Measurements from ENCODE around the gene DNAJA4. TPM values are rescaled to one million over a fixed set of nuclear protein-coding genes. Genes with fewer than 3 reads are reported as not detected.

The DNAJA4 gene
- total and polyA plus RNA-seq, 5 experiments from 2014 or later = 7.9 to 55.1 (median 15.6) TPM

DNA sequence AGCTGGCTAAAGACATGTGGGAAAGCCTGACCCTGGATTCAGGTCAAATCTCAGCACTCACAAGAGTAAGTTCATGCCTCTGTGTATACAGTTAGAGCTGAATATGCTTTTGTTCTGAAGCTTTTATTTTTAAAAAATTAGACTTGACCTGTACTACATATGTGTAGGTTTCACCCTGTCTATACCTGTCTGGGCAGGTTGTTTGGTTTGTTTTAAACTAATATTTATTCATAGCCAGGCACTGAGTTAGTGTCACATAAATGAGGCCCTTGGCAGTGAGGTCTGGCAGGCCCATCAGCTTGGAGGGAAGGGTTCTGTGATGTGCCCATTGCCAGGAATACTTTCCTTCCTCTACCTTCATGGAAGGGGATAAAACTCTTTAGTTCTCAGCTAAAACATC lies 1.9 kb downstream of the DNAJA4 start:
- Mint-ChIP-seq H3K27ac (peak overlapping the region in 8 of 10 donors; percentile 5 to 98 (median 94)), H3K36me3 (peaks cover 0 to 12% (median 0%) of the 10 kb centered on the region in 3 donors), H3K4me3 (peak overlapping the region in 8 of 10 donors; percentile 45 to 92 (median 88)), H3K9me3 (no peaks in the 10 kb centered on the region), H3K27me3 (no peaks in the 10 kb centered on the region), H3K4me1 (peaks cover 24 to 48% (median 33%) of the 10 kb centered on the region in 4 donors)
- POLR2A ChIA-PET = interaction anchor here (1.6 to 3.3 kb wide), 4 partner anchors 9 to 172 kb away, joined by 6 to 53 read pairs (median 16); partner anchors contain the start of genes IREB2 and SKIC8
- ATAC-seq (no peak), DNase-seq (no peak)

DNA sequence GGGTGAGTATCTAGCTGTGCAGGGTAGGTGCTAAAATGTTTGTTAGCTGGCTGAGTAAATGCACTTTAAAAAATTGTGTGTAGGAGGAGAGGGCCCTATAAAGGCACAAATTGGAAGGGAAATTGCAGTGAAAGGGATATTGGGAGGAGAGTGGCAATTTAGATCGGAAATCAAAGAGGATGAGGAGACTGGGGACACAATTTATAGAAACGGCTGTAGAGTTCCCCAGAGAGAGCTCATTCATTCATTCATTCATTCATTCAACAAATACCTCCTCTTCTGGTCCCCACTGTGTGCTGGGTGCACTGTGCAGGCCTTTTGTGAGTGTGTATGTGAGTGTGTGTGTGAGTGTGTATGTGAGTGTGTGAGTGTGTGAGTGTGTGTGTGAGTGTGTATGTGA lies 2.4 kb downstream of the DNAJA4 start:
- Mint-ChIP-seq H3K4me3 (peak overlapping the region in 2 of 10 donors; percentile 13 to 20), H3K9me3 (no peaks in the 10 kb centered on the region), H3K36me3 (peaks cover 0 to 18% (median 0%) of the 10 kb centered on the region in 3 donors), H3K4me1 (peaks cover 24 to 48% (median 33%) of the 10 kb centered on the region in 4 donors), H3K27me3 (no peaks in the 10 kb centered on the region), H3K27ac (peak overlapping the region in 6 of 10 donors; percentile 39 to 95 (median 62))
- no peak for DNase-seq
- no peak for ATAC-seq
- POLR2A ChIA-PET = interaction anchor here (3.1 to 3.3 kb wide), 2 partner anchors 33 to 171 kb away, joined by 25 to 53 read pairs; partner anchors contain the start of genes IREB2 and SKIC8

GRCh38 chr15:78272316-78272715 lies 8.0 kb downstream of the DNAJA4 start:
- Mint-ChIP-seq H3K4me3 (no peak overlapping the region), H3K36me3 (peaks cover 0 to 59% (median 4%) of the 10 kb centered on the region in 3 donors), H3K9me3 (no peaks in the 10 kb centered on the region), H3K4me1 (peaks cover 7 to 22% (median 11%) of the 10 kb centered on the region in 4 donors), H3K27ac (peak overlapping the region in 1 of 10 donors; percentile 50), H3K27me3 (no peaks in the 10 kb centered on the region)
- ATAC-seq = no peak
- no peak for DNase-seq
- POLR2A ChIA-PET = no interaction called here

- no peak overlapping the region for H3K4me3 Mint-ChIP-seq
- no peaks in the 10 kb centered on the region for H3K9me3 Mint-ChIP-seq
- DNase-seq (no peak), ATAC-seq (no peak)
- H3K27ac Mint-ChIP-seq = peak overlapping the region in 3 of 10 donors; percentile 9 to 50 (median 21)
- H3K27me3 Mint-ChIP-seq = no peaks in the 10 kb centered on the region
- H3K4me1 Mint-ChIP-seq = peaks cover 3 to 21% (median 10%) of the 10 kb centered on the region in 4 donors
- peaks cover 0 to 64% (median 4%) of the 10 kb centered on the region in 3 donors for H3K36me3 Mint-ChIP-seq
- POLR2A ChIA-PET = no interaction called here
Measured at GRCh38 chr15:78272776-78273175, 8.4 kb downstream of the DNAJA4 start.

DNA sequence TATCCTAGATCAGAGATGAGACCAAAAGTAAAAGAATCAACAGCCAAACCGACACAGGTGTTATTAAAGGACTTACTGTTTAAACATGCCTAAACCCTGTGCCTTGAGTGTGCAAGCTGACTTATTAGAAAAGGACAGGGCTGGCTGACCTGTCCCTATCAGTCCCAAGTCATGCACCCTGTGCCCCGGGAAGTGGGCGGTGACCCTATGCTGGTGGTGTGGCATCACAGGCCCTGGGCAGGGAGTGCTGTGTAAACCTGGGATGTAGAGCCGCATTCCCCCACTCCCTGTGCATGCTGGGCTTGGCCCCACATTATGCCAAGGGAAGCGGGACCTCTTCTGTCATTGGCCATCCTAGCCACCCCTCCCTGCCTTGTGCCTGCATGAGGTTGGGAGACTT lies 10.6 kb downstream of the DNAJA4 start:
- no peak for ATAC-seq
- POLR2A ChIA-PET = interaction anchor here (2.9 kb wide), 1 partner anchor 10 kb away, joined by 8 read pairs; the partner anchor contains the start of gene DNAJA4
- peak overlapping the region in 4 of 10 donors; percentile 17 to 84 (median 40) for H3K27ac Mint-ChIP-seq

GRCh38 chr15:78276064-78276943 lies 11.9 kb downstream of the DNAJA4 start:
- ATAC-seq (no peak), DNase-seq (no peak)
- POLR2A ChIA-PET = interaction anchor here (2.9 kb wide), 1 partner anchor 11 kb away, joined by 8 read pairs; the partner anchor contains the start of gene DNAJA4
- Mint-ChIP-seq H3K36me3 (peaks cover 0 to 82% (median 8%) of the 10 kb centered on the region in 3 donors), H3K27me3 (no peaks in the 10 kb centered on the region), H3K4me1 (peaks cover 0 to 4% (median 0%) of the 10 kb centered on the region in 4 donors), H3K27ac (peak overlapping the region in 4 of 10 donors; percentile 13 to 53 (median 48)), H3K9me3 (no peaks in the 10 kb centered on the region), H3K4me3 (no peak overlapping the region)

More for the DNA sequence above, 10.6 kb downstream of the DNAJA4 start:
- Mint-ChIP-seq H3K4me3 (no peak overlapping the region), H3K36me3 (peaks cover 0 to 76% (median 5%) of the 10 kb centered on the region in 3 donors), H3K4me1 (peaks cover 0 to 7% (median 3%) of the 10 kb centered on the region in 4 donors), H3K9me3 (no peaks in the 10 kb centered on the region), H3K27me3 (no peaks in the 10 kb centered on the region)
- DNase-seq = no peak

DNA sequence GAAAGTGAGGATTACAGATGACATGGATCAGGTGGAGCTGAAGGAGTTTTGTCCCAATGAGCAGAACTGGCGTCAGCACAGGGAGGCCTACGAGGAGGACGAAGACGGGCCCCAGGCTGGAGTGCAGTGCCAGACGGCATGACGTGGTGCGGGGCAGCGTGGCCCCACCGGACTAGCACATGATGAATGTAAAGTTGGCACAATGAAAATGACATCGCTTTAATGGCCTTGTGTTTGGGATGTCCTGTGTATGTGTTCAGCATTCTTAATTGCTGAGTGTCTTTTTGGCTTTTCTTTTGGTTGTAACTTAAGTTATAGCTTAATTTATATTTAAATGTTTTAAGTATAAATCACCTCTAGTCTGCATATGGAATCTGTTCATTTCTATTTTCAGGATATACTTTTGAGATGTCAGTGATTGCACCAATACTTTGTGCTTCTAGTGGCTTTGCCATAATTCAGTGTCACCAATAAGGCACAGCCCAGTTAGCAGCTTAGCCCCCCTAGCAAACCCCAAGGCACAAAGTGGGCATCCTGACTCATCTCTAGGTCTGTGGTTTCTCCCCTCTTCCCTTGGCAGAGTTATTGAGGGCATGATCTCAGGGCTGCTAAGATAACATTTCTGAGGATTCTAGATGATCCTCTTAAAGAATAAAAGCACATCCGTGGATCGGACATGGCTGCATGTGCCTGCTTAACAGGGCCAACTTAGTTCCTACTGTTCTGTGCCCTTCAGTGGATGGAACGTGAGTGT lies 16.1 kb downstream of the DNAJA4 start:
- ATAC-seq = no peak
- H3K27ac Mint-ChIP-seq = peak overlapping the region in 2 of 10 donors; percentile 9 to 43
- POLR2A ChIA-PET = interaction anchor here (1.8 kb wide), 1 partner anchor 19 kb away, joined by 6 read pairs; the partner anchor contains the start of gene SKIC8

DNA sequence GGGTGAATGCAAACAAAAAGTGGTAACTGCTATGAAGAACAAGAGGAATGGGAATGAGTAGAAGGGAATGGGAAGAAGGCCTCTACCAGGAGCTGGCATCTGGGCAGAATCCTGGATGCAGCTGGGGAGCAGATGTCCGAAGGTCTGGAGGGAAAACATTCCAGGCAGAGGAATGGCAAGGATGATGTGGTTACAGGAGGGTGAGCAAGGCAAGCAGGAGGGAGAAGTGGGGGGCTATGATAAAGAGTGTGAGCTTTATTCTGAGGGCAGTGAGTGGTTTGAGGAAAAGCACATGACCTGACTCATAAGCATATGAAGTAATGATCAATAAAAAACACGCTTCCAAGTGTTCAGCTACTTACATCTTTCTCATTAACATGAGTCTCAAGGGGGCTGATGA lies 18.0 kb downstream of the DNAJA4 start:
- Mint-ChIP-seq H3K27ac (peak overlapping the region in 4 of 10 donors; percentile 11 to 55 (median 18)), H3K27me3 (no peaks in the 10 kb centered on the region), H3K36me3 (peaks cover 2 to 90% (median 5%) of the 10 kb centered on the region in 3 donors), H3K4me3 (no peak overlapping the region), H3K9me3 (no peaks in the 10 kb centered on the region), H3K4me1 (peaks cover 0 to 8% (median under 1%) of the 10 kb centered on the region in 4 donors)
- no peak for ATAC-seq
- no peak for DNase-seq
- POLR2A ChIA-PET = interaction anchor here (1.4 kb wide), 1 partner anchor 12 kb away, joined by 5 read pairs; no protein-coding TSS in a partner anchor

More for the DNA sequence above, 16.1 kb downstream of the DNAJA4 start:
- Mint-ChIP-seq H3K9me3 (no peaks in the 10 kb centered on the region), H3K36me3 (peaks cover 0 to 82% (median 5%) of the 10 kb centered on the region in 3 donors), H3K4me3 (no peak overlapping the region), H3K4me1 (peaks cover 0 to 6% (median 0%) of the 10 kb centered on the region in 4 donors), H3K27me3 (no peaks in the 10 kb centered on the region)
- no peak for DNase-seq

DNA sequence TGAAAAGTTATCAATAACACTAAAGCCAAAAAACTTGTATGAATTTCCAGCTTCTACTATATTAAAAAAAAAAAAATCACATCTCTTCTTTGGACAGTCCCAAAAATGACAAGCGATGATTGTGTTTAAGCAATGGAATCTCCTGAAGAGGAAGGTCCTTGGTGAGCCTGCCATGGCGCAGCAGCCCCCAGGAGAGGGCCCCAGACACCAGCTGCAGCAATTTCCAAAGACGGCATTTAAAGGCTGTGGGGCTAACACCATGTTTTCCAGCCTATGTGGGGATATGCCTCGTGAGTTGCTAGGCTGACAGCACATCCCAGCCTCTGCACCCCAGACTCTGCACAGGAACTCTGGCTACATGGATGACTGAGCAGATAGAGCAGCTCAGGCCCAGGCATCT lies 20.4 kb downstream of the DNAJA4 start:
- no peak overlapping the region for H3K4me3 Mint-ChIP-seq
- H3K36me3 Mint-ChIP-seq = peaks cover 4 to 93% (median 9%) of the 10 kb centered on the region in 3 donors
- no peaks in the 10 kb centered on the region for H3K9me3 Mint-ChIP-seq
- POLR2A ChIA-PET = interaction anchor here (0.6 to 0.7 kb wide), 2 partner anchors 25 to 43 kb away, joined by 3 read pairs; no protein-coding TSS in a partner anchor
- ATAC-seq = no peak
- H3K27ac Mint-ChIP-seq = peak overlapping the region in 2 of 10 donors; percentile 39 to 40
- no peak for DNase-seq
- peaks cover 0 to 6% (median 2%) of the 10 kb centered on the region in 4 donors for H3K4me1 Mint-ChIP-seq
- H3K27me3 Mint-ChIP-seq = no peaks in the 10 kb centered on the region

- H3K4me3 Mint-ChIP-seq = no peak overlapping the region
- ATAC-seq (no peak), DNase-seq (no peak)
- H3K4me1 Mint-ChIP-seq = peaks cover 0 to 11% (median 5%) of the 10 kb centered on the region in 4 donors
- no peaks in the 10 kb centered on the region for H3K9me3 Mint-ChIP-seq
- H3K27ac Mint-ChIP-seq = no peak overlapping the region
- no peaks in the 10 kb centered on the region for H3K27me3 Mint-ChIP-seq
- peaks cover 4 to 91% (median 25%) of the 10 kb centered on the region in 3 donors for H3K36me3 Mint-ChIP-seq
- POLR2A ChIA-PET = interaction anchor here (1.0 to 1.3 kb wide), 2 partner anchors 26 to 32 kb away, joined by 3 to 4 read pairs; partner anchors contain the start of gene DNAJA4
Measured at GRCh38 chr15:78290222-78290621, 25.9 kb downstream of the DNAJA4 start.

DNA sequence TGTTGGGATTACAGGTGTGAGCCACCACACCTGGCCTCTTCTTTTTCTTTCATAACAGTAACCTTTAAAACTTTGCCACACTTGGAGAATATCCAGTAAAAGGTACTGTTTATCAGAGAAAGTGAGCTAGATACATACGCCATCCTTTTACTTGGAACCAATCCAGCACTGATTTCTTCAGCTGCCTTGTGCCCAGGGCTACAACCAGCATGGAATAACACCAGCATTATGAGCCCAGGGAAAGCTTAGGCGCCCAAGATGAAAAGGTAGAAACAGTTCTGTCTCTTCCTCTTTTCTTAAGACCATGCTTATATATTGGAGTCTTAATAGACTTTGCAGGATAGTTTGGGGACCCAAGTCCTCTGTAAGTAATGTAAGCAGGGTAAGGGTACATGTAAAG lies 26.7 kb downstream of the DNAJA4 start:
- peaks cover 4 to 85% (median 26%) of the 10 kb centered on the region in 3 donors for H3K36me3 Mint-ChIP-seq
- H3K27ac Mint-ChIP-seq = no peak overlapping the region
- H3K4me1 Mint-ChIP-seq = peaks cover 0 to 11% (median 5%) of the 10 kb centered on the region in 4 donors
- POLR2A ChIA-PET = interaction anchor here (1.0 to 1.3 kb wide), 3 partner anchors 27 to 147 kb away, joined by 3 to 5 read pairs (median 4); partner anchors contain the start of genes DNAJA4 and IREB2
- ATAC-seq (no peak), DNase-seq (no peak)
- H3K4me3 Mint-ChIP-seq = no peak overlapping the region
- H3K9me3 Mint-ChIP-seq = no peaks in the 10 kb centered on the region
- H3K27me3 Mint-ChIP-seq = no peaks in the 10 kb centered on the region

DNA sequence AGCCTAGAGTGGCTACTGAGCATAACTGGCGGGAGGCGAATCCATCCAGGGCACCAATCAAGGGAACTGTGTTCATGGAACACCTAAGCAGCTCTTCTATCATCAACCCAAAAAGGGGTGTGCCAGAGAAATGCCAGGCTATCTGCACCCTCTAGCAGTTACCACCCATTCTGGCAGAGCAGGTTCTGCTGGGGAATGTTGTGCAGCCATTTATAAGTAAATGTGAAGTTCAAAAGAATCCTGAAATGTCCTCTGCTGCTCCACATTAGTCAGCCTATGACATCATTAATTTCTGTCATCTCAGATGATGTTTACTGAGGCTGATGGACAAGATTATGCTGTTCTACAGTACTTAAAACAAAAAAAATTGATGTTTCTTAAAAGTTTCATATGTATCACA lies 27.3 kb downstream of the DNAJA4 start:
- Mint-ChIP-seq H3K27me3 (no peaks in the 10 kb centered on the region), H3K9me3 (no peaks in the 10 kb centered on the region), H3K4me1 (peaks cover 0 to 11% (median 4%) of the 10 kb centered on the region in 4 donors), H3K36me3 (peaks cover 4 to 79% (median 26%) of the 10 kb centered on the region in 3 donors), H3K4me3 (no peak overlapping the region), H3K27ac (no peak overlapping the region)
- DNase-seq = no peak
- POLR2A ChIA-PET = interaction anchor here (1.2 kb wide), 1 partner anchor 146 kb away, joined by 5 read pairs; the partner anchor contains the start of gene IREB2
- no peak for ATAC-seq
